ENCODE measurements around the gene EXOC6B. TPM values are rescaled to one million over a fixed set of nuclear protein-coding genes. Genes with fewer than 3 reads are reported as not detected.
A peak's percentile ranks its signal among the peaks of the same experiment; 100 is the strongest.

Gene EXOC6B
- total and polyA plus RNA-seq, 9 of the 15 experiments (the other 6 are each of a cell fraction or from before 2014, with no cell fraction given) = 0.28 to 4.2 (median 2.0) TPM

GRCh38 chr2:72859831-72860262 is 34.0 kb upstream of the EXOC6B start (continued):
- TF ChIP-seq GTF2E2 (tag; IDR thresholded peaks at IDR 0.05) (no peak), HDAC3 (IDR thresholded peaks at IDR 0.05; ENCODE audit: borderline replicate concordance, partially characterized antibody) (no peak), ZNF384 (IDR thresholded peaks at IDR 0.05; ENCODE audit: low read depth, low read length) (peak; percentile 31; the same call in 1 of the 2 replicates), ZNF143 (CRISPR knock-in tag; IDR thresholded peaks at IDR 0.05) (no peak), RAD21 (CRISPR knock-in tag; conservative IDR thresholded peaks at IDR 0.05 in 1 of 2, IDR thresholded peaks at IDR 0.05 in 1 of 2) (peak; percentile 78 to 82), NFIC (IDR thresholded peaks at IDR 0.05) (no peak)

GRCh38 chr2:72851333-72851732 is 25.5 kb upstream of the EXOC6B start:
- H3K36me3 ChIP-seq (ENCODE audit: control insufficient read depth, insufficient read depth, low read length) = no peaks in the 10 kb centered on the region
- no peaks in the 10 kb centered on the region for H3K9me3 ChIP-seq (replicated peaks; ENCODE audit: control insufficient read depth, insufficient read depth, low read depth, low read length)
- no peaks in the 10 kb centered on the region for H3K9me1 ChIP-seq (ENCODE audit: control insufficient read depth, insufficient read depth, low read length)
- H3K27me3 ChIP-seq (ENCODE audit: control insufficient read depth in 2 of 2, insufficient read depth in 2 of 2, low read length in 2 of 2) = peaks cover 14 to 23% of the 10 kb centered on the region in 2 experiments
- ATAC-seq = no peak
- H3K4me1 ChIP-seq (replicated peaks in 1 of 2; ENCODE audit: control insufficient read depth in 2 of 2, insufficient read depth in 2 of 2, low read length in 2 of 2) = no peaks in the 10 kb centered on the region
- in situ Hi-C loops (cut with MboI) = no loop called here
- 0% methylated on average over 6 of the region's 7 CpGs for WGBS (ENCODE audit: insufficient coverage, low coverage, missing lambda C conversion rate)
- H3K4me3 ChIP-seq = no peak overlapping the region
- no peaks in the 10 kb centered on the region for H3K79me2 ChIP-seq (ENCODE audit: control insufficient read depth, insufficient read depth, low read length)
- DNase-seq (ENCODE audit: extremely low read depth in 1 of 4, low spot score in 3 of 4) = no peak
- H2AFZ ChIP-seq (ENCODE audit: low read depth, low read length) = no peak overlapping the region
- no peak overlapping the region for H3K4me2 ChIP-seq (ENCODE audit: insufficient read depth, low read length)
- H3K27ac ChIP-seq (ENCODE audit: extremely low read depth, low read depth, low read length) = no peak overlapping the region
- TF ChIP-seq SPI1 (IDR thresholded peaks at IDR 0.05; ENCODE audit: borderline replicate concordance, low read depth, low read length) (no peak), THRAP3 (IDR thresholded peaks at IDR 0.05; ENCODE audit: borderline replicate concordance) (no peak), MYBL2 (IDR thresholded peaks at IDR 0.05; ENCODE audit: low read depth) (no peak), MYBL2 (CRISPR knock-in tag; IDR thresholded peaks at IDR 0.05; ENCODE audit: borderline replicate concordance) (no peak), CLOCK (CRISPR knock-in tag; IDR thresholded peaks at IDR 0.05; ENCODE audit: borderline replicate concordance) (no peak), JUND (IDR thresholded peaks at IDR 0.05; ENCODE audit: borderline replicate concordance, low read depth, low read length) (no peak), JUND (tag; IDR thresholded peaks at IDR 0.05; ENCODE audit: borderline replicate concordance, low read depth, low read length) (no peak), CAMTA2 (CRISPR knock-in tag; conservative IDR thresholded peaks at IDR 0.05) (no peak), POLR3G (IDR thresholded peaks at IDR 0.05; ENCODE audit: extremely low read depth, insufficient read length, insufficient replicate concordance) (no peak)
- H4K20me1 ChIP-seq (replicated peaks; ENCODE audit: control insufficient read depth, insufficient read depth, low read length) = no peaks in the 10 kb centered on the region
- no TSS peak for BruUV-seq (replicated peaks)
- POLR2A ChIA-PET = no interaction called here
- intact Hi-C loops (cut with micrococcal nuclease) = no loop called here
- CTCF ChIA-PET (ENCODE audit: low intra/inter-chr PET ratio) = no interaction called here
- no peak overlapping the region for H3K9ac ChIP-seq (ENCODE audit: insufficient read depth in 1 of 2, low read depth in 2 of 2, low read length in 2 of 2)
- no peak for FAIRE-seq

Data from K562 (cell line).